ENCODE measurements around the gene PROB1.
A peak's percentile ranks its signal among the peaks of the same experiment; 100 is the strongest.
"Not testable (repeated sequence)": the region's sequence is repeated elsewhere in the genome, so short reads cannot be mapped to it uniquely, and the experiment has no call there.

Gene PROB1

GRCh38 chr5:139410993-139411828 is 16.3 kb upstream of the PROB1 start:
- DNase-seq = no peak

GRCh38 chr5:139410121-139410992 is 15.5 kb upstream of the PROB1 start:
- DNase-seq = no peak

- not testable (repeated sequence) for DNase-seq
These were observed 14.2 kb upstream of the PROB1 start for GRCh38 chr5:139409116-139409515.

- DNase-seq = no peak
These were observed 13.3 kb upstream of the PROB1 start for GRCh38 chr5:139408191-139408590.

GRCh38 chr5:139407517-139407916 is 12.6 kb upstream of the PROB1 start:
- DNase-seq = no peak

GRCh38 chr5:139406963-139407362 is 12.1 kb upstream of the PROB1 start:
- no peak for DNase-seq

- DNase-seq = no peak
These were observed 9.6 kb upstream of the PROB1 start for GRCh38 chr5:139404484-139404840.

GRCh38 chr5:139403787-139404483 is 9.0 kb upstream of the PROB1 start, which contains the start of gene SPATA24:
SPATA24 (minus strand) TSS chr5:139404089; CDS start chr5:139404060, 29 bp downstream.
- peak; percentile 96 for DNase-seq

- DNase-seq = no peak
These were observed 8.5 kb upstream of the PROB1 start for GRCh38 chr5:139403418-139403786.

- DNase-seq = peak; percentile 20
These were observed 7.8 kb upstream of the PROB1 start for GRCh38 chr5:139402561-139403158.

- no peak for DNase-seq
These were observed 6.6 kb upstream of the PROB1 start for GRCh38 chr5:139401546-139401945.

- no peak for DNase-seq
These were observed 4.7 kb upstream of the PROB1 start for GRCh38 chr5:139399501-139400121.

GRCh38 chr5:139397921-139398320 is 3.0 kb upstream of the PROB1 start:
- no peak for DNase-seq

GRCh38 chr5:139396691-139397090 is 1.8 kb upstream of the PROB1 start:
- no peak for DNase-seq

GRCh38 chr5:139395844-139396640 is 1.1 kb upstream of the PROB1 start:
- DNase-seq = no peak

- peak; percentile 17 for DNase-seq
These were observed 716 bp downstream of the PROB1 start for GRCh38 chr5:139394123-139394653.

GRCh38 chr5:139393497-139394122 is 1.3 kb downstream of the PROB1 start:
- DNase-seq = no peak

GRCh38 chr5:139392678-139393496 is 2.0 kb downstream of the PROB1 start:
- peak; percentile 44 for DNase-seq

- no peak for DNase-seq
These were observed 2.6 kb downstream of the PROB1 start for GRCh38 chr5:139392324-139392677.
